ENCODE measurements around the gene BPIFA2.
A peak's percentile ranks its signal among the peaks of the same experiment; 100 is the strongest.

BPIFA2 gene

DNA sequence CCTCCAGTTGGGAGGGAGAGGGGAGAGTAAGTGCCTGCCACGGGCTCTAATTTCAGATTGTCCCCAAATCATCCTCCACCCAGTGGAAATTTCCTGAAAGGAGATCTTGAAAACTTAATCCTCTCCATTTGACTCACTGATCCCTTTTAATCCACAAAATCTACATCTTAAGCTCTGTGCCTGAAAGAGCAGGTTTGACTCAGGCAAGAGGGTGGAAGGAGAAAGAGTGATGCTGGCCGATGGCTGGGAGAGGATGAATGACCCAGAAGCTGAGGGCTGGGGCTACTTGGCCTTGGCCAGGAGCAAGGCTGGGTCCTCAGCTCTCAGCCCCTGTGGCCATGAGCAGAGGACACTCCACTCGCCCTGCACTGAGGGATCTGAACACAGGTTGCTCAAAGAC is 8.1 kb downstream of the BPIFA2 start:
- TF ChIP-seq RAD21 (IDR thresholded peaks at IDR 0.05; ENCODE audit: low read depth) (no peak), TCF12 (IDR thresholded peaks at IDR 0.05; ENCODE audit: low read depth) (no peak), CEBPB (IDR thresholded peaks at IDR 0.05) (no peak), ZBTB7A (IDR thresholded peaks at IDR 0.05; ENCODE audit: low read depth) (no peak), EGR1 (IDR thresholded peaks at IDR 0.05) (no peak), NFIC (IDR thresholded peaks at IDR 0.05) (no peak)
- TF ChIP-seq, protein P1, sequence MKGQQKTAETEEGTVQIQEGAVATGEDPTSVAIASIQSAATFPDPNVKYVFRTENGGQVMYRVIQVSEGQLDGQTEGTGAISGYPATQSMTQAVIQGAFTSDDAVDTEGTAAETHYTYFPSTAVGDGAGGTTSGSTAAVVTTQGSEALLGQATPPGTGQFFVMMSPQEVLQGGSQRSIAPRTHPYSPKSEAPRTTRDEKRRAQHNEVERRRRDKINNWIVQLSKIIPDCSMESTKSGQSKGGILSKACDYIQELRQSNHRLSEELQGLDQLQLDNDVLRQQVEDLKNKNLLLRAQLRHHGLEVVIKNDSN (IDR thresholded peaks at IDR 0.05) = no peak
- TF ChIP-seq, protein P2, sequence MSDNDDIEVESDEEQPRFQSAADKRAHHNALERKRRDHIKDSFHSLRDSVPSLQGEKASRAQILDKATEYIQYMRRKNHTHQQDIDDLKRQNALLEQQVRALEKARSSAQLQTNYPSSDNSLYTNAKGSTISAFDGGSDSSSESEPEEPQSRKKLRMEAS (IDR thresholded peaks at IDR 0.05) = no peak
- TF ChIP-seq, protein P3, sequence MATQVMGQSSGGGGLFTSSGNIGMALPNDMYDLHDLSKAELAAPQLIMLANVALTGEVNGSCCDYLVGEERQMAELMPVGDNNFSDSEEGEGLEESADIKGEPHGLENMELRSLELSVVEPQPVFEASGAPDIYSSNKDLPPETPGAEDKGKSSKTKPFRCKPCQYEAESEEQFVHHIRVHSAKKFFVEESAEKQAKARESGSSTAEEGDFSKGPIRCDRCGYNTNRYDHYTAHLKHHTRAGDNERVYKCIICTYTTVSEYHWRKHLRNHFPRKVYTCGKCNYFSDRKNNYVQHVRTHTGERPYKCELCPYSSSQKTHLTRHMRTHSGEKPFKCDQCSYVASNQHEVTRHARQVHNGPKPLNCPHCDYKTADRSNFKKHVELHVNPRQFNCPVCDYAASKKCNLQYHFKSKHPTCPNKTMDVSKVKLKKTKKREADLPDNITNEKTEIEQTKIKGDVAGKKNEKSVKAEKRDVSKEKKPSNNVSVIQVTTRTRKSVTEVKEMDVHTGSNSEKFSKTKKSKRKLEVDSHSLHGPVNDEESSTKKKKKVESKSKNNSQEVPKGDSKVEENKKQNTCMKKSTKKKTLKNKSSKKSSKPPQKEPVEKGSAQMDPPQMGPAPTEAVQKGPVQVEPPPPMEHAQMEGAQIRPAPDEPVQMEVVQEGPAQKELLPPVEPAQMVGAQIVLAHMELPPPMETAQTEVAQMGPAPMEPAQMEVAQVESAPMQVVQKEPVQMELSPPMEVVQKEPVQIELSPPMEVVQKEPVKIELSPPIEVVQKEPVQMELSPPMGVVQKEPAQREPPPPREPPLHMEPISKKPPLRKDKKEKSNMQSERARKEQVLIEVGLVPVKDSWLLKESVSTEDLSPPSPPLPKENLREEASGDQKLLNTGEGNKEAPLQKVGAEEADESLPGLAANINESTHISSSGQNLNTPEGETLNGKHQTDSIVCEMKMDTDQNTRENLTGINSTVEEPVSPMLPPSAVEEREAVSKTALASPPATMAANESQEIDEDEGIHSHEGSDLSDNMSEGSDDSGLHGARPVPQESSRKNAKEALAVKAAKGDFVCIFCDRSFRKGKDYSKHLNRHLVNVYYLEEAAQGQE (IDR thresholded peaks at IDR 0.05; ENCODE audit: low read depth) = no peak

DNA sequence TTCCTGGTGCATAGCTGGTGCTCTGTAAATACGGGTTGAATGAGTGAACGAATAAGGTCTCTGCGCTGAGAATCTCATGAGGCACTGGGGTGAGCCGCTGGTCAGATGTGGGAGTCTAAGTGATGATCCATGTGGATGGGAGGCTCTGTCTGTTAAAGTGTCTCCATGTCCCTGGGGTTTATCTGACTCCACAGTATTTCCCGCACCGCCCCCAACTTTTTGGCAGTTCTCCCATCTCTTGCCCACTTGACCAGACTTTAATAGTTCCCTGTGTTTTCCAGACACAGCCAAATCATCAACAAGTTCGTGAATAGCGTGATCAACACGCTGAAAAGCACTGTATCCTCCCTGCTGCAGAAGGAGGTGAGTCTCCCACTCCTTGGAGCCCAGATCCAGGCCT is 9.9 kb downstream of the BPIFA2 start:
- TF ChIP-seq, protein P1 (IDR thresholded peaks at IDR 0.05) = no peak
- TF ChIP-seq YY1 (IDR thresholded peaks at IDR 0.05; ENCODE audit: low read depth) (no peak), EP300 (IDR thresholded peaks at IDR 0.05; ENCODE audit: borderline replicate concordance) (no peak), CEBPB (IDR thresholded peaks at IDR 0.05) (no peak), TEAD4 (IDR thresholded peaks at IDR 0.05) (no peak), TAF1 (IDR thresholded peaks at IDR 0.05; ENCODE audit: low read depth) (no peak), NFIC (IDR thresholded peaks at IDR 0.05) (no peak), ZBTB7A (IDR thresholded peaks at IDR 0.05; ENCODE audit: low read depth) (no peak), TCF12 (IDR thresholded peaks at IDR 0.05; ENCODE audit: low read depth) (no peak), CREB1 (IDR thresholded peaks at IDR 0.05; ENCODE audit: low read depth) (no peak), EGR1 (IDR thresholded peaks at IDR 0.05) (no peak), RAD21 (IDR thresholded peaks at IDR 0.05; ENCODE audit: low read depth) (no peak), FOXM1 (IDR thresholded peaks at IDR 0.05; ENCODE audit: borderline replicate concordance, low read depth) (no peak)
- TF ChIP-seq, protein P3 (IDR thresholded peaks at IDR 0.05; ENCODE audit: low read depth) = no peak
- TF ChIP-seq, protein P2 (IDR thresholded peaks at IDR 0.05) = no peak

DNA sequence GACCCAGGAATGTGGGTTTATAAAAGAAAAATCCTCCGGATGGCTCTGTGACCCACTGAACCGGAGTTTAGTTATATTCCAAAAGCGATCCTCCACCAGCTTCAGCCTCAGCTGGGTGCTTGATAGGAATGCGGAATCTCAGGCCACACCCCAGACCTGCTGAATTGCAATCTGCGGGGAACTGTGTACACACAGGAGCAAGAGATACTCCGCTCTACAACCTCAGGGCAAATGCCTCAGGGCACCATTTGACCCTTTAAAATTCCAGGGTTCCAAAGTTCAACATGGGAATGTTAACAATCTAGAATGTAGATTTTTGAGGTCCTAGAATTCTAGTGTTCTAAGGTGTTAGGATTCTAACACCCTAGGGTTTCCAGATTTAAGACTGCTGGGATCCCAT is 10.8 kb downstream of the BPIFA2 start:
- TF ChIP-seq EP300 (IDR thresholded peaks at IDR 0.05; ENCODE audit: borderline replicate concordance) (no peak; the same call in 1 of the 2 replicates), TEAD4 (IDR thresholded peaks at IDR 0.05) (peak; percentile 76), FOXM1 (IDR thresholded peaks at IDR 0.05; ENCODE audit: borderline replicate concordance, low read depth) (no peak), TCF12 (IDR thresholded peaks at IDR 0.05; ENCODE audit: low read depth) (no peak), CEBPB (IDR thresholded peaks at IDR 0.05) (peak; percentile 5; the same call in 1 of the 2 replicates), TAF1 (IDR thresholded peaks at IDR 0.05; ENCODE audit: low read depth) (no peak)

DNA sequence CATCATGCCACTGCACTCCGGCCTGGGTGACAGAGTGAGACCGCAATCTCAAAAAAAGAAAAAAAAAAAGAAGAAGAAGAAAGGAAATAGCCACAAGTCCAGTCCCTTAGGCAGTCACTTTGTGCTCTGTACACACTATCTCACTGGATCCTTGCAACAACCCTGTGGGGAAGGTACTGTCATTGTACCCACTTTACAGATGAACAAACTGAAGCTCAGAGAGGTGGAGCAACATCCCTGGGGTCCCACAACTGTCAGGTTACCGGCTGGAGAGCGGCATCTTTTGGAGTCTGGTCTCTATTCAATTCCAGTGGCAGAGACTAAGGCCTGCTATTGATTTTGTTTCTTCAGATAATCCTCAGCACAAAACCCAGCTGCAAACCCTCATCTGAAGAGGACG is 12.2 kb downstream of the BPIFA2 start:
- TF ChIP-seq RAD21 (IDR thresholded peaks at IDR 0.05; ENCODE audit: low read depth) (no peak), FOXM1 (IDR thresholded peaks at IDR 0.05; ENCODE audit: borderline replicate concordance, low read depth) (no peak), CREB1 (IDR thresholded peaks at IDR 0.05; ENCODE audit: low read depth) (no peak), TEAD4 (IDR thresholded peaks at IDR 0.05) (no peak), EP300 (IDR thresholded peaks at IDR 0.05; ENCODE audit: borderline replicate concordance) (no peak), TAF1 (IDR thresholded peaks at IDR 0.05; ENCODE audit: low read depth) (no peak), CEBPB (IDR thresholded peaks at IDR 0.05) (no peak)
- TF ChIP-seq, protein P2 (IDR thresholded peaks at IDR 0.05) = no peak

DNA sequence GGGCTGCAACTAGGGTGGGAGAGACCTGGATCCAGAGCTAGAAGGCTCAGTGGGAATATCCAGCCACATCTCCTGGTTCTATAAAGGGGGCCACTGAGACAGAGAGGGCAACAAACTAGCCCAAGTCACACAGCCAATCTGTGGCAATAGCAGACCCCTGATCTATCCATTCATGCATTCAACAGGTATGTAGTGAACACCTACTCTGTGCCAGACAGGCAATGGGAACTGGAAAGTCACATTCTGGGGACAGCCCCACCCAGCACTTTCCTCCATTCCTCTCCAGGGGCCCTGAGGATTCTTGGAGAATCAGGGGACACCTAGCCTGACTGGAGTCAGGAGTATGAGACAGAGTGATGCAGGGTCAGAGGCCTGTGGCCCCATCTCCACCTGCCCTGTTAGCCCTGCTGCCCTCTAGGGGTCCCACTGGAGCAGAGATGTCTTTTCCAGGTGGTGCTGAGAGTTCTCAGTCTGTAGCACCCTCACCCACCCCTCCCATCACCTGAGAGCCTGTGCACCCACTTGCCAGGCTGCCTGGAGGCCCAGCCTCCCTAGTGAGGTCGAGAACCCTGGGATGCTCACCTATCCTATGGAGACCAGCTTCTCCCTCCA is 13.6 kb downstream of the BPIFA2 start:
- no peak for TF ChIP-seq CEBPB (IDR thresholded peaks at IDR 0.05)
- TF ChIP-seq FOXM1 (IDR thresholded peaks at IDR 0.05; ENCODE audit: borderline replicate concordance, low read depth) = no peak
- TF ChIP-seq TEAD4 (IDR thresholded peaks at IDR 0.05) = no peak

DNA sequence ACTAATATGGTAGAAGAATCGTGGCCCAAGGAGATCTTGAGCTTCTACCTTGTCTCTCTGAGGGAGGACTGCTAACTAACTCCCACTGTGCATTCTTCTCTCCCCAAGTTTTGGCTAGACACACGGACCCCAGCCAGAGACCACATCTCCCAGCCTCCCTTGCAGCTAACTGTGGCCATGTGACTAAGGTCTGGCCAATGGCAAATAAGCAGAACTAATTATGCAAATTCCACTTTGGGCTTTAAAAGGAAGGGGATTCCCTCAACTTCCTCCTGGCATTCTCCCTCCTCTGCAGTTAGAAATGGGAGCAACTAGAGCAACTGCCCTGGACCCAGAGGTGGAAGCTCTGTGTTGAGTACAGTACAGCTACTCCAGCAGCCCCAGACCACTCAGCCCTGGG is 15.4 kb downstream of the BPIFA2 start:
- TF ChIP-seq YY1 (IDR thresholded peaks at IDR 0.05; ENCODE audit: low read depth) (no peak), ZBTB7A (IDR thresholded peaks at IDR 0.05; ENCODE audit: low read depth) (no peak), TEAD4 (IDR thresholded peaks at IDR 0.05) (no peak), EP300 (IDR thresholded peaks at IDR 0.05; ENCODE audit: borderline replicate concordance) (no peak), CREB1 (IDR thresholded peaks at IDR 0.05; ENCODE audit: low read depth) (no peak)
- TF ChIP-seq, protein P2 (IDR thresholded peaks at IDR 0.05) = no peak
- TF ChIP-seq, protein P1 (IDR thresholded peaks at IDR 0.05) = peak; percentile 88
